NT2/D1 (cell line): ENCODE measurements around the gene MCM7.
A peak's percentile ranks its signal among the peaks of the same experiment; 100 is the strongest.

ENCODE experiments used
- SUZ12 ChIP-seq: IDR thresholded peaks from 2 replicates; pipeline ENCODE4 v1.6.1; 2011; ENCODE audit not compliant: insufficient read length, insufficient read depth; ENCODE audit errors: extremely low read depth
- YY1 ChIP-seq: IDR thresholded peaks from 2 replicates; pipeline ENCODE4 v1.6.1; 2011; ENCODE audit not compliant: insufficient read length, insufficient read depth
- ZNF274 ChIP-seq: IDR thresholded peaks from 2 replicates; pipeline ENCODE4 v1.6.1; 2011; ENCODE audit warnings: mild to moderate bottlenecking, low read depth, low read length

- no peak for TF ChIP-seq SUZ12
- no peak for TF ChIP-seq ZNF274
- TF ChIP-seq YY1: peak; percentile 90
These were observed 18.1 kb upstream of the MCM7 start, which contains the start of the genes CNPY4 and TAF6 for GRCh38 chr7:100119072-100119969.
